KMS-11 (cell line): ENCODE results near the gene LY6G5B.

Experiments used
- H2AFZ ChIP-seq: fragments of 200-600 bp; sonication (generic); 2 replicates; pipeline ENCODE4 v1.6.1; 2016; ENCODE audit warnings: antibody characterized with exemption, mixed run types, low read depth
- H3K27ac ChIP-seq: fragments of 200-600 bp; sonication (generic); 2 replicates; pipeline ENCODE4 v1.6.1; 2016; ENCODE audit warnings: mild to moderate bottlenecking, mixed run types
- H3K27me3 ChIP-seq: fragments of 200-600 bp; sonication (generic); 2 replicates; pipeline ENCODE4 v1.6.1; 2017; ENCODE audit warnings: mild to moderate bottlenecking, low read depth, mixed run types, moderate library complexity; ENCODE audit not compliant: insufficient read depth
- H3K36me3 ChIP-seq: fragments of 200-600 bp; sonication (generic); 2 replicates; pipeline ENCODE4 v1.6.1; 2017; ENCODE audit warnings: mild to moderate bottlenecking, mixed run types; ENCODE audit not compliant: insufficient read depth
- H3K4me1 ChIP-seq: fragments of 200-600 bp; sonication (generic); 2 replicates; pipeline ENCODE4 v1.6.1; 2016; ENCODE audit warnings: mild to moderate bottlenecking, low read depth, mixed run types; ENCODE audit not compliant: poor library complexity, severe bottlenecking
- H3K4me2 ChIP-seq: fragments of 200-600 bp; sonication (generic); 2 replicates; pipeline ENCODE4 v1.7.0; 2016; ENCODE audit warnings: mild to moderate bottlenecking, mixed run types
- H3K4me3 ChIP-seq: fragments of 200-600 bp; sonication (generic); IDR thresholded peaks from 2 replicates; pipeline ENCODE4 v1.6.1; 2017; ENCODE audit warnings: low read depth, low read length, mixed read lengths; ENCODE audit not compliant: insufficient read depth
- H3K79me2 ChIP-seq: fragments of 200-600 bp; sonication (generic); 2 replicates; pipeline ENCODE4 v1.6.1; 2016; ENCODE audit warnings: low read depth, mixed run types; ENCODE audit not compliant: insufficient read depth
- H3K9ac ChIP-seq: fragments of 200-600 bp; sonication (generic); 2 replicates; pipeline ENCODE4 v1.6.1; 2016; ENCODE audit warnings: mild to moderate bottlenecking, mixed run types
- H4K20me1 ChIP-seq: fragments of 200-600 bp; sonication (generic); 2 replicates; pipeline ENCODE4 v1.6.1; 2016; ENCODE audit warnings: mild to moderate bottlenecking, mixed run types; ENCODE audit not compliant: insufficient read depth
- CTCF ChIP-seq: fragments of 200-600 bp; sonication (generic); conservative IDR thresholded peaks from 2 replicates; pipeline ENCODE4 v1.6.1; 2017; ENCODE audit warnings: low read depth, mild to moderate bottlenecking, antibody characterized with exemption, low read length, moderate library complexity, mixed read lengths

The LY6G5B gene

GRCh38 chr6:31629014-31629413 lies 40.8 kb upstream of the LY6G5B start:
- no peaks in the 10 kb centered on the region for H3K27me3 ChIP-seq
- H3K79me2 ChIP-seq, result peaks cover 6% of the 10 kb centered on the region; the same call in 1 of the 2 replicates
- no peak overlapping the region for H2AFZ ChIP-seq
- no peaks in the 10 kb centered on the region for H4K20me1 ChIP-seq
- H3K27ac ChIP-seq, result no peak overlapping the region
- no peak overlapping the region for H3K9ac ChIP-seq
- H3K36me3 ChIP-seq, result peaks cover 24% of the 10 kb centered on the region; the same call in 1 of the 2 replicates
- no peak for TF ChIP-seq CTCF
- no peaks in the 10 kb centered on the region for H3K4me1 ChIP-seq
- no peak overlapping the region for H3K4me2 ChIP-seq
- no peak overlapping the region for H3K4me3 ChIP-seq

DNA sequence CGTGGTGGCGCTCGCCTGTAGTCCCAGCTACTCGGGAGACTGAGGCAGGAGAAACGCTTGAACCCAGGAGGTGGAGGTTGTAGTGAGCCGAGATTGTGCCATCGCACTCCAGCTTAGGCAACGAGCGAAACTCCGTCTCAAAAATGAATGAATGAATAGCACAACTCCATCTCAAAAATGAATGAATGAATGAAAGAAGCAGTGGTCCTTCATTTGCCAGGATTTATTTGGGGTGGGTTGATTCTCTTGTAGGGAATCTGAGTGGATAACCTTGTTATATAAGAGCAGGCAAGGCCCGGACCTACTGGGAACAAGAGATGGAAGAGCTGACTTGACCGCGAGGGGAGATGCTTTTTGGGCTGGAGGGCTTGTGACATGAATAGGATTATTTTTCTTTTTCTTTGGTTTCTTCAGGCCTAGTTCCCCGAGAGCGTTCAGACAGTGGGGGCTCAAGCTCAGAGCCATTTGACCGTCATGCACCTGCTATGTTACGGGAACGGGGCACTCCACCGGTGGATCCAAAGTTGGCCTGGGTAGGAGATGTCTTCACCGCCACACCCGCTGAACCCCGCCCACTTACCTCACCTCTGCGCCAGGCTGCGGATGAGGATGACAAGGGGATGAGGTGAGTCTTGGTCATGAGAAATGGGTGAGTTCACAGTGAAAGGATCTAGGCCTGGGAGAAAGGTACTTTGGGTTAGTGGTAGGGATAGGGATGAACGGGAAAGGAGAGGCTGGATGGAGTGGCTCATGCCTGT lies 39.4 kb upstream of the LY6G5B start:
- Histone ChIP-seq H4K20me1 (no peaks in the 10 kb centered on the region), H3K27ac (no peak overlapping the region), H2AFZ (no peak overlapping the region), H3K36me3 (peaks cover 20% of the 10 kb centered on the region; the same call in 1 of the 2 replicates), H3K4me3 (no peak overlapping the region), H3K4me1 (no peaks in the 10 kb centered on the region), H3K27me3 (no peaks in the 10 kb centered on the region), H3K79me2 (no peaks in the 10 kb centered on the region; the same call in 1 of the 2 replicates), H3K9ac (no peak overlapping the region), H3K4me2 (no peak overlapping the region)
- TF ChIP-seq CTCF, result no peak

GRCh38 chr6:31631209-31631608 lies 38.6 kb upstream of the LY6G5B start:
- H3K4me2 ChIP-seq, result no peak overlapping the region
- no peaks in the 10 kb centered on the region; the same call in 1 of the 2 replicates for H3K79me2 ChIP-seq
- no peak overlapping the region for H3K9ac ChIP-seq
- no peaks in the 10 kb centered on the region for H3K4me1 ChIP-seq
- no peaks in the 10 kb centered on the region for H3K27me3 ChIP-seq
- H4K20me1 ChIP-seq, result no peaks in the 10 kb centered on the region
- no peak overlapping the region for H2AFZ ChIP-seq
- no peak overlapping the region for H3K4me3 ChIP-seq
- peaks cover 12% of the 10 kb centered on the region; the same call in 1 of the 2 replicates for H3K36me3 ChIP-seq
- TF ChIP-seq CTCF, result no peak
- H3K27ac ChIP-seq, result no peak overlapping the region

DNA sequence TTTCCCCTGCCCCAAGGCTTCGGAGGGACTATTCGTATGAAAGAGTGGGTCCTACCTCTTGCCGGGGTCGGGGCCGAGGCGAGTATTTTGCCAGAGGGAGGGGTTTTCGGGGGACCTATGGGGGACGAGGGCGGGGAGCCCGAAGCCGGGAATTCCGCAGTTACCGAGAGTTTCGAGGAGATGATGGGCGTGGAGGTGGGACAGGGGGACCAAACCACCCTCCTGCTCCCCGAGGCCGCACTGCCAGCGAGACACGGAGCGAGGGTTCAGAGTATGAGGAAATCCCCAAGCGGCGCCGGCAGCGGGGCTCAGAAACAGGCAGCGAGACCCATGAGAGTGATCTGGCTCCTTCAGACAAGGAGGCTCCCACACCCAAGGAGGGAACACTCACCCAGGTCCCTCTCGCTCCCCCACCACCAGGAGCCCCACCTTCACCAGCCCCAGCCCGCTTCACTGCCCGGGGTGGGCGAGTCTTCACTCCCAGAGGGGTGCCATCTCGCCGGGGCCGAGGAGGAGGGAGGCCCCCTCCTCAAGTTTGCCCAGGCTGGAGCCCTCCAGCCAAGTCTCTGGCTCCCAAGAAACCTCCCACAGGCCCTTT lies 38.0 kb upstream of the LY6G5B start:
- Histone ChIP-seq H3K27ac (no peak overlapping the region), H4K20me1 (no peaks in the 10 kb centered on the region), H3K4me2 (no peak overlapping the region), H2AFZ (no peak overlapping the region), H3K4me1 (no peaks in the 10 kb centered on the region), H3K9ac (no peak overlapping the region), H3K27me3 (no peaks in the 10 kb centered on the region), H3K79me2 (no peaks in the 10 kb centered on the region; the same call in 1 of the 2 replicates), H3K4me3 (no peak overlapping the region), H3K36me3 (peaks cover 11% of the 10 kb centered on the region; the same call in 1 of the 2 replicates)
- no peak for TF ChIP-seq CTCF
